Measurements from ENCODE around the gene SURF1. TPM values are rescaled to one million over a fixed set of nuclear protein-coding genes. Genes with fewer than 3 reads are reported as not detected.

The SURF1 gene
- polyA plus RNA-seq, 3 donors = 60.5 to 140 (median 98.4) TPM

DNA sequence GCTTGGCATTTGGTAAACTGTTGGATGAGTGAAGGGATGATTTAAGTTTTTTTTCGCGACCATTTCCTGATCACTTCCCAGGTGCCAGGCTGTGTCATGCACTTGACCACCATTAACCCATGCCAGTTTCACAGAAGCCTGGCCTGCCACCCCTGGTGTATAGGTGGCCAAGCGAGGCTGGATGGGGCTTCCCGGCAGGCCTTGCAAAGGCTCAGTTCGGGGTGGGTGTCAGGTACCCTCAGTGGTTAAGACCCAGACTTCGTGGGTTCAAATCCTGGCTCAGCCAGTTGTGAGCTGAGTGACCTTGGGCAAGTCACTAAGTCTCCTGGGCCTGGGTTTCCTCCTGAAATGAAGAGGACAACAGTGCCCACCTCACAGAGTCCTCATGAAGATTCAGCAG, 10.7 kb downstream of the SURF1 start:
- Mint-ChIP-seq H3K36me3 (peaks cover 57 to 69% of the 10 kb centered on the region in 2 donors), H3K27me3 (ENCODE audit: low read depth in 3 of 3) (no peaks in the 10 kb centered on the region), H3K4me1 (peaks cover 49% of the 10 kb centered on the region), H3K9me3 (peaks cover 0 to 6% (median 0%) of the 10 kb centered on the region in 7 donors), H3K4me3 (no peak overlapping the region), H3K27ac (peak overlapping the region in 1 of 7 donors; percentile 45)
- WGBS (ENCODE audit: insufficient coverage) = 95% methylated on average over 4 of the region's 6 CpGs
- peaks cover 51% of the 10 kb centered on the region for H3K79me2 ChIP-seq (ENCODE audit: insufficient read depth, low read length)
- H3K4me1 ChIP-seq (ENCODE audit: control insufficient read depth in 1 of 2, insufficient read depth in 2 of 2, low read length in 2 of 2) = peaks cover 46 to 55% of the 10 kb centered on the region in 2 donors
- no peak overlapping the region for H3K9ac ChIP-seq (ENCODE audit: insufficient read depth, low read length, poor library complexity, severe bottlenecking)
- no peak overlapping the region for H3K4me2 ChIP-seq (replicated peaks; ENCODE audit: extremely low read depth, low read length, poor library complexity, severe bottlenecking)
- intact Hi-C loops (cut with micrococcal nuclease) = no loop called here
- DNase-seq = no peak
- peaks cover 38% of the 10 kb centered on the region for H4K20me1 ChIP-seq (ENCODE audit: insufficient read depth, low read length)
- peaks cover 55 to 59% of the 10 kb centered on the region in 2 donors for H3K36me3 ChIP-seq (replicated peaks in 1 of 2; ENCODE audit: control insufficient read depth in 1 of 2, insufficient read depth in 2 of 2, low read length in 2 of 2)
- no peak overlapping the region for H2AFZ ChIP-seq (ENCODE audit: insufficient read depth, low read depth, low read length, poor library complexity, severe bottlenecking)
- TF ChIP-seq, protein P1, sequence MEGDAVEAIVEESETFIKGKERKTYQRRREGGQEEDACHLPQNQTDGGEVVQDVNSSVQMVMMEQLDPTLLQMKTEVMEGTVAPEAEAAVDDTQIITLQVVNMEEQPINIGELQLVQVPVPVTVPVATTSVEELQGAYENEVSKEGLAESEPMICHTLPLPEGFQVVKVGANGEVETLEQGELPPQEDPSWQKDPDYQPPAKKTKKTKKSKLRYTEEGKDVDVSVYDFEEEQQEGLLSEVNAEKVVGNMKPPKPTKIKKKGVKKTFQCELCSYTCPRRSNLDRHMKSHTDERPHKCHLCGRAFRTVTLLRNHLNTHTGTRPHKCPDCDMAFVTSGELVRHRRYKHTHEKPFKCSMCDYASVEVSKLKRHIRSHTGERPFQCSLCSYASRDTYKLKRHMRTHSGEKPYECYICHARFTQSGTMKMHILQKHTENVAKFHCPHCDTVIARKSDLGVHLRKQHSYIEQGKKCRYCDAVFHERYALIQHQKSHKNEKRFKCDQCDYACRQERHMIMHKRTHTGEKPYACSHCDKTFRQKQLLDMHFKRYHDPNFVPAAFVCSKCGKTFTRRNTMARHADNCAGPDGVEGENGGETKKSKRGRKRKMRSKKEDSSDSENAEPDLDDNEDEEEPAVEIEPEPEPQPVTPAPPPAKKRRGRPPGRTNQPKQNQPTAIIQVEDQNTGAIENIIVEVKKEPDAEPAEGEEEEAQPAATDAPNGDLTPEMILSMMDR (IDR thresholded peaks at IDR 0.05) = no peak
- H3K9me3 ChIP-seq (replicated peaks in 1 of 2; ENCODE audit: control insufficient read depth in 1 of 2, insufficient read depth in 1 of 2, low read length in 2 of 2) = no peaks in the 10 kb centered on the region
- H3K27ac ChIP-seq (ENCODE audit: low read depth in 1 of 2, low read length in 2 of 2) = no peak overlapping the region
- H3K27me3 ChIP-seq (ENCODE audit: control insufficient read depth in 2 of 2, insufficient read depth in 2 of 2, low read length in 2 of 2) = no peaks in the 10 kb centered on the region
- H3K4me3 ChIP-seq (replicated peaks in 1 of 3; ENCODE audit: low read depth in 2 of 3, low read length in 3 of 3) = no peak overlapping the region

DNA sequence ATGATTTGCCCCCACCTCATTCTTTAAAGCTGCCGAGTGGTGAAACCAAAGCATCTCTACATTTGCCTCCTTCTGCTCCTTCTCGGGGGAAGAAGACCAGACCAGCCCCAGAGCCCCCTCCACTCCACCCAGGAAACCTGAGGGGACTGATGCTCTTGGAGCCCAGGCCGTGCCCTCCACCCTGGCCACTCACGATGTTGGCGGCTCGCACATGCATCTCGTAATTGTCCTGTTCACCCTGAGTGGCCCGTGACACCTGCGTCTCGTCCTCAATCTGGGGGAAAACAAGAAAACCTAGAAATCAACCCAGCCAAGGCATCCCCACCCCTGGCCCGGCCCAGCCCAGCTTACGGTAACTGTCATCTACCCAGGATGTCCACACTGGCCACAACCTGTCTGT, 11.3 kb downstream of the SURF1 start:
- Histone ChIP-seq H3K4me3 (replicated peaks in 1 of 3; ENCODE audit: low read depth in 2 of 3, low read length in 3 of 3) (no peak overlapping the region), H4K20me1 (ENCODE audit: insufficient read depth, low read length) (peaks cover 32% of the 10 kb centered on the region), H3K27me3 (ENCODE audit: control insufficient read depth in 2 of 2, insufficient read depth in 2 of 2, low read length in 2 of 2) (no peaks in the 10 kb centered on the region), H3K4me1 (ENCODE audit: control insufficient read depth in 1 of 2, insufficient read depth in 2 of 2, low read length in 2 of 2) (peaks cover 52 to 61% of the 10 kb centered on the region in 2 donors), H3K9me3 (replicated peaks in 1 of 2; ENCODE audit: control insufficient read depth in 1 of 2, insufficient read depth in 1 of 2, low read length in 2 of 2) (no peaks in the 10 kb centered on the region), H3K9ac (ENCODE audit: insufficient read depth, low read length, poor library complexity, severe bottlenecking) (no peak overlapping the region), H3K36me3 (replicated peaks in 1 of 2; ENCODE audit: control insufficient read depth in 1 of 2, insufficient read depth in 2 of 2, low read length in 2 of 2) (peaks cover 48 to 53% of the 10 kb centered on the region in 2 donors), H3K27ac (ENCODE audit: low read depth in 1 of 2, low read length in 2 of 2) (no peak overlapping the region), H3K4me2 (replicated peaks; ENCODE audit: extremely low read depth, low read length, poor library complexity, severe bottlenecking) (no peak overlapping the region), H3K79me2 (ENCODE audit: insufficient read depth, low read length) (peaks cover 51% of the 10 kb centered on the region), H2AFZ (ENCODE audit: insufficient read depth, low read depth, low read length, poor library complexity, severe bottlenecking) (no peak overlapping the region)
- Mint-ChIP-seq H3K4me1 (peaks cover 53% of the 10 kb centered on the region), H3K4me3 (no peak overlapping the region), H3K27me3 (ENCODE audit: low read depth in 3 of 3) (no peaks in the 10 kb centered on the region), H3K9me3 (peaks cover 0 to 6% (median 0%) of the 10 kb centered on the region in 7 donors), H3K27ac (no peak overlapping the region), H3K36me3 (peaks cover 51 to 67% of the 10 kb centered on the region in 2 donors)
- intact Hi-C loops (cut with micrococcal nuclease) = loop anchor here in 1 of 2 donors (5.0 kb wide), 1 partner anchor 313 kb away; the partner anchor contains the start of gene GTF3C5
- 98% methylated on average over 12 of the region's 12 CpGs for WGBS (ENCODE audit: insufficient coverage)
- TF ChIP-seq, protein P1 (IDR thresholded peaks at IDR 0.05) = no peak
- DNase-seq = no peak

Data from CD14-positive monocyte (primary cell).